ENCODE data around the gene SRGAP3. TPM values are rescaled to one million over a fixed set of nuclear protein-coding genes. Genes with fewer than 3 reads are reported as not detected.

The SRGAP3 gene
- total RNA-seq, 1 experiment from 2014 or later, result 17.9 TPM

DNA sequence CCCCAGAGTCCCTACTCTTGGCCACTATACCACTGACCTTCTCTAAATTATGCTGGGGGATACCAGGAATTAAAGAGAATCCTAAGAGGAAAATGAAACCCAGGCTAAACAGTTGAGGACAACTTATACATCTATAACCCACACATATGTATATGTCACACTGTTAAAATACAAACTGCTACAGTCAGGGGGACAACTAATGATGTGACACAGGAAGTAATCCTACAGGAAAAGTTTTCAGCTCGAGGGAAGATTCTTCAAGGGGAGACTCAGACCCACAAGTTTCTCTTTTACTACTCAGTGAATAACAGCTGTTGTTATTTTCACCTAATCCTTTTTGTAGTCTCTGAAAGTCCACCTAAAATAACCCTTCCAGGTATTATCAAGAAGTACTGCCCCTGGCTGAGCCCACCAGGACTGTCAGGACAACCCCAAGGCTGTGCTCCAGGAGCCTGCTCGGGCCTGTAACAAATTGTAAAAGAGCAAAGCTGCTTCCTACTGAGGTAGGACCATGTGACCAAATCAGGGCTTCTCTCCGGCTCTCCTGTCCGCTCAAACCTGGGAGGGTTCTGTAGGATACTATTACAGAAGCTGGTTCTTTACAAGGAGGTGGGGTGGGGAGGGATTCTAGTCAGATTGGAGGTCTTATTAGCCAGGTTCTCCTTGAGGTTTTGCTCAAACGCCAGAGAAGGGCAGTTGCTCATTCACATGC is 91.6 kb downstream of the SRGAP3 start:
- no peaks in the 10 kb centered on the region for H3K9me3 Mint-ChIP-seq
- TF ChIP-seq USF2 (CRISPR knock-in tag; IDR thresholded peaks at IDR 0.05), result peak; percentile 53
- no peak for TF ChIP-seq ZNF138 (CRISPR knock-in tag; conservative IDR thresholded peaks at IDR 0.05)
- ChIA-PET POLR2A (no interaction called here), CTCF (interaction anchor here (1.7 kb wide), 1 partner anchor 92 kb away, joined by 8 read pairs; the partner anchor contains the start of gene SRGAP3)
- peaks cover 28% of the 10 kb centered on the region for H3K4me1 Mint-ChIP-seq
- H3K27ac Mint-ChIP-seq, result no peak overlapping the region; the same call in 1 of the 2 replicates
- no peaks in the 10 kb centered on the region for H3K27me3 Mint-ChIP-seq (ENCODE audit: low read depth)
- no peak for DNase-seq (ENCODE audit: low spot score)
- H3K36me3 Mint-ChIP-seq, result no peaks in the 10 kb centered on the region
- H3K4me3 Mint-ChIP-seq, result no peak overlapping the region
- ATAC-seq, result no peak

DNA sequence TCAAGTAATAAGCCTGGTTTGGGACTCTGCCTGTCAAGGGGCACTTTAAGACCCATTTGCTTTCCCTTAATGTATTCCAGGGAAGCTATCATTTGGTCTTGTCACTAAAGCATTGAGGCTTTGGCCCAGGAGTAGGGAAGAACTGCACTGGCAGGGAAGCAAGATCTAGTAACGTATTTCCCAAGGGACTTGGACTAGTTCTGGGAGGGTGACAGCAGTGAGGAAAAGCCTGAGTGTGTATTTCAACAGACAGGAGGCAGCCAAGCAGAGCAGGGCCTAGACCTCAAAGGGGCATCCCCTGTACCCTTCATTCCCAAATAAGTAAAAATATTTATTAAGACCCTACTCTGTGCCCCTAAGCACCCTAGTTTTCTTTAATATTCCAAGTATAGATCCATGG is 92.8 kb downstream of the SRGAP3 start:
- Mint-ChIP-seq H3K4me3 (no peak overlapping the region), H3K9me3 (peaks cover 9% of the 10 kb centered on the region)
- TF ChIP-seq ZNF425 (CRISPR knock-in tag; conservative IDR thresholded peaks at IDR 0.05) (no peak), ATF1 (CRISPR knock-in tag; IDR thresholded peaks at IDR 0.05) (no peak)

GRCh38 chr3:9155028-9155427 is 94.4 kb downstream of the SRGAP3 start:
- no peak for DNase-seq (ENCODE audit: low spot score)
- TF ChIP-seq ZNF423 (CRISPR knock-in tag; IDR thresholded peaks at IDR 0.05) (no peak), HMGA2 (CRISPR knock-in tag; IDR thresholded peaks at IDR 0.05) (no peak), SP1 (CRISPR knock-in tag; conservative IDR thresholded peaks at IDR 0.05) (no peak), ZNF512 (CRISPR knock-in tag; IDR thresholded peaks at IDR 0.05; ENCODE audit: borderline replicate concordance) (no peak), CREM (CRISPR knock-in tag; IDR thresholded peaks at IDR 0.05) (no peak), USF2 (CRISPR knock-in tag; IDR thresholded peaks at IDR 0.05) (no peak), ETV6 (CRISPR knock-in tag; IDR thresholded peaks at IDR 0.05) (no peak), ATF1 (CRISPR knock-in tag; IDR thresholded peaks at IDR 0.05) (no peak), FOXK1 (CRISPR knock-in tag; IDR thresholded peaks at IDR 0.05) (no peak), ZNF317 (CRISPR knock-in tag; IDR thresholded peaks at IDR 0.05; ENCODE audit: borderline replicate concordance, low read depth) (no peak)
- TF ChIP-seq, protein P1, sequence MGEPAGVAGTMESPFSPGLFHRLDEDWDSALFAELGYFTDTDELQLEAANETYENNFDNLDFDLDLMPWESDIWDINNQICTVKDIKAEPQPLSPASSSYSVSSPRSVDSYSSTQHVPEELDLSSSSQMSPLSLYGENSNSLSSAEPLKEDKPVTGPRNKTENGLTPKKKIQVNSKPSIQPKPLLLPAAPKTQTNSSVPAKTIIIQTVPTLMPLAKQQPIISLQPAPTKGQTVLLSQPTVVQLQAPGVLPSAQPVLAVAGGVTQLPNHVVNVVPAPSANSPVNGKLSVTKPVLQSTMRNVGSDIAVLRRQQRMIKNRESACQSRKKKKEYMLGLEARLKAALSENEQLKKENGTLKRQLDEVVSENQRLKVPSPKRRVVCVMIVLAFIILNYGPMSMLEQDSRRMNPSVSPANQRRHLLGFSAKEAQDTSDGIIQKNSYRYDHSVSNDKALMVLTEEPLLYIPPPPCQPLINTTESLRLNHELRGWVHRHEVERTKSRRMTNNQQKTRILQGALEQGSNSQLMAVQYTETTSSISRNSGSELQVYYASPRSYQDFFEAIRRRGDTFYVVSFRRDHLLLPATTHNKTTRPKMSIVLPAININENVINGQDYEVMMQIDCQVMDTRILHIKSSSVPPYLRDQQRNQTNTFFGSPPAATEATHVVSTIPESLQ (CRISPR knock-in tag; IDR thresholded peaks at IDR 0.05), result no peak
- TF ChIP-seq, protein P2, sequence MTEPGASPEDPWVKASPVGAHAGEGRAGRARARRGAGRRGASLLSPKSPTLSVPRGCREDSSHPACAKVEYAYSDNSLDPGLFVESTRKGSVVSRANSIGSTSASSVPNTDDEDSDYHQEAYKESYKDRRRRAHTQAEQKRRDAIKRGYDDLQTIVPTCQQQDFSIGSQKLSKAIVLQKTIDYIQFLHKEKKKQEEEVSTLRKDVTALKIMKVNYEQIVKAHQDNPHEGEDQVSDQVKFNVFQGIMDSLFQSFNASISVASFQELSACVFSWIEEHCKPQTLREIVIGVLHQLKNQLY (CRISPR knock-in tag; IDR thresholded peaks at IDR 0.05), result no peak
- TF ChIP-seq, protein P3, sequence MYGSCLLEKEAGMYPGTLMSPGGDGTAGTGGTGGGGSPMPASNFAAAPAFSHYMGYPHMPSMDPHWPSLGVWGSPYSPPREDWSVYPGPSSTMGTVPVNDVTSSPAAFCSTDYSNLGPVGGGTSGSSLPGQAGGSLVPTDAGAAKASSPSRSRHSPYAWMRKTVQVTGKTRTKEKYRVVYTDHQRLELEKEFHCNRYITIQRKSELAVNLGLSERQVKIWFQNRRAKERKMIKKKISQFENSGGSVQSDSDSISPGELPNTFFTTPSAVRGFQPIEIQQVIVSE (CRISPR knock-in tag; IDR thresholded peaks at IDR 0.05; ENCODE audit: borderline replicate concordance), result no peak
- TF ChIP-seq, protein P4, sequence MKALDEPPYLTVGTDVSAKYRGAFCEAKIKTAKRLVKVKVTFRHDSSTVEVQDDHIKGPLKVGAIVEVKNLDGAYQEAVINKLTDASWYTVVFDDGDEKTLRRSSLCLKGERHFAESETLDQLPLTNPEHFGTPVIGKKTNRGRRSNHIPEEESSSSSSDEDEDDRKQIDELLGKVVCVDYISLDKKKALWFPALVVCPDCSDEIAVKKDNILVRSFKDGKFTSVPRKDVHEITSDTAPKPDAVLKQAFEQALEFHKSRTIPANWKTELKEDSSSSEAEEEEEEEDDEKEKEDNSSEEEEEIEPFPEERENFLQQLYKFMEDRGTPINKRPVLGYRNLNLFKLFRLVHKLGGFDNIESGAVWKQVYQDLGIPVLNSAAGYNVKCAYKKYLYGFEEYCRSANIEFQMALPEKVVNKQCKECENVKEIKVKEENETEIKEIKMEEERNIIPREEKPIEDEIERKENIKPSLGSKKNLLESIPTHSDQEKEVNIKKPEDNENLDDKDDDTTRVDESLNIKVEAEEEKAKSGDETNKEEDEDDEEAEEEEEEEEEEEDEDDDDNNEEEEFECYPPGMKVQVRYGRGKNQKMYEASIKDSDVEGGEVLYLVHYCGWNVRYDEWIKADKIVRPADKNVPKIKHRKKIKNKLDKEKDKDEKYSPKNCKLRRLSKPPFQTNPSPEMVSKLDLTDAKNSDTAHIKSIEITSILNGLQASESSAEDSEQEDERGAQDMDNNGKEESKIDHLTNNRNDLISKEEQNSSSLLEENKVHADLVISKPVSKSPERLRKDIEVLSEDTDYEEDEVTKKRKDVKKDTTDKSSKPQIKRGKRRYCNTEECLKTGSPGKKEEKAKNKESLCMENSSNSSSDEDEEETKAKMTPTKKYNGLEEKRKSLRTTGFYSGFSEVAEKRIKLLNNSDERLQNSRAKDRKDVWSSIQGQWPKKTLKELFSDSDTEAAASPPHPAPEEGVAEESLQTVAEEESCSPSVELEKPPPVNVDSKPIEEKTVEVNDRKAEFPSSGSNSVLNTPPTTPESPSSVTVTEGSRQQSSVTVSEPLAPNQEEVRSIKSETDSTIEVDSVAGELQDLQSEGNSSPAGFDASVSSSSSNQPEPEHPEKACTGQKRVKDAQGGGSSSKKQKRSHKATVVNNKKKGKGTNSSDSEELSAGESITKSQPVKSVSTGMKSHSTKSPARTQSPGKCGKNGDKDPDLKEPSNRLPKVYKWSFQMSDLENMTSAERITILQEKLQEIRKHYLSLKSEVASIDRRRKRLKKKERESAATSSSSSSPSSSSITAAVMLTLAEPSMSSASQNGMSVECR (CRISPR knock-in tag; IDR thresholded peaks at IDR 0.05; ENCODE audit: borderline replicate concordance), result no peak

More for the DNA sequence above, 92.8 kb downstream of the SRGAP3 start:
- DNase-seq (ENCODE audit: low spot score) (no peak), ATAC-seq (no peak)
- Mint-ChIP-seq H3K4me1 (peaks cover 28% of the 10 kb centered on the region), H3K27me3 (ENCODE audit: low read depth) (no peaks in the 10 kb centered on the region; the same call in 1 of the 2 replicates), H3K36me3 (peaks cover 6% of the 10 kb centered on the region), H3K27ac (no peak overlapping the region)
- ChIA-PET POLR2A (no interaction called here), CTCF (no interaction called here)

More at GRCh38 chr3:9155028-9155427, 94.4 kb downstream of the SRGAP3 start:
- ChIA-PET CTCF (interaction anchor here (1.4 kb wide), 1 partner anchor 147 kb away, joined by 7 read pairs; no protein-coding TSS in a partner anchor), POLR2A (no interaction called here)
- Mint-ChIP-seq H3K27me3 (ENCODE audit: low read depth) (peaks cover 9% of the 10 kb centered on the region), H3K9me3 (peaks cover 25% of the 10 kb centered on the region), H3K4me1 (peaks cover 28% of the 10 kb centered on the region), H3K4me3 (no peak overlapping the region), H3K36me3 (peaks cover 22% of the 10 kb centered on the region), H3K27ac (no peak overlapping the region; the same call in 1 of the 2 replicates)
- ATAC-seq, result no peak

Measured in WTC11 (cell line).